ENCODE data around the gene PDE7B.

DNA sequence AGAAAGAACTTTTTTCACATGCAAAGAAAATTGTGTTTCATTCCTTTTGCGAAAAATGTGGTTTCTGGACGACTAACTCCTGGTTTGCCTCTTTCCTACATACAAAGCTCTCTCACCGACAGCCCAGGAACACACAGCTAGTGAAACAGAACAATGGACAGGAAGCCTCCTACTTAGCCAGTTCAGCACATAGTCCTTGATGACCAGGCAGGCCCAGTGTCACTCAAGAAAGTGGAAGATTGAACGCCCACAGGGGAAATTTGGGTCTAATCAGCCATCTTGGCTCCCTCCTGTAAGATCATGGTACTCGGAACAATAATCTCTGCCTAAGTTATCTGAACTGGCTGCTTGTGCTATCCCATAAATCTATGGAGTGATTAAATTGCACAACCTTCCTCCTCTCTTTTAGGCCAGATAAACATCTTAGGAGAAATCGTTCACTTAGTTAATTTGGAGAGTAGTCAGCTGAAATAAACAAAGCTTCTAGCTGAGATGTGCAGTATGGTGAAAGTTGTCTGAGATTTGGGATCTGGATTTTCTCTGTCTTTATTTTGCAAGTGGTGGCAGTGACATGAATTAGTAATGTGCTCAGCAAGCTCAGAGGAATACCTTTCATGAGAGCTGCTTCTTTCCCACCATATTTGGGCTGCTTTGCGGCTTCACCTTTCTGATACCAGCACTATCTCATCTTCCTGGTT, 251.6 kb downstream of the PDE7B start:
- TF ChIP-seq POLR2A (conservative IDR thresholded peaks at IDR 0.05) (no peak), MTA1 (IDR thresholded peaks at IDR 0.05; ENCODE audit: borderline replicate concordance) (no peak), ARID2 (IDR thresholded peaks at IDR 0.05) (no peak), EZH2 (IDR thresholded peaks at IDR 0.05; ENCODE audit: borderline replicate concordance, low read depth, low read length) (no peak), CHD2 (IDR thresholded peaks at IDR 0.05; ENCODE audit: low read depth, low read length) (no peak), RAD51 (IDR thresholded peaks at IDR 0.05; ENCODE audit: borderline replicate concordance, low read depth) (no peak)
- TF ChIP-seq, protein P1, sequence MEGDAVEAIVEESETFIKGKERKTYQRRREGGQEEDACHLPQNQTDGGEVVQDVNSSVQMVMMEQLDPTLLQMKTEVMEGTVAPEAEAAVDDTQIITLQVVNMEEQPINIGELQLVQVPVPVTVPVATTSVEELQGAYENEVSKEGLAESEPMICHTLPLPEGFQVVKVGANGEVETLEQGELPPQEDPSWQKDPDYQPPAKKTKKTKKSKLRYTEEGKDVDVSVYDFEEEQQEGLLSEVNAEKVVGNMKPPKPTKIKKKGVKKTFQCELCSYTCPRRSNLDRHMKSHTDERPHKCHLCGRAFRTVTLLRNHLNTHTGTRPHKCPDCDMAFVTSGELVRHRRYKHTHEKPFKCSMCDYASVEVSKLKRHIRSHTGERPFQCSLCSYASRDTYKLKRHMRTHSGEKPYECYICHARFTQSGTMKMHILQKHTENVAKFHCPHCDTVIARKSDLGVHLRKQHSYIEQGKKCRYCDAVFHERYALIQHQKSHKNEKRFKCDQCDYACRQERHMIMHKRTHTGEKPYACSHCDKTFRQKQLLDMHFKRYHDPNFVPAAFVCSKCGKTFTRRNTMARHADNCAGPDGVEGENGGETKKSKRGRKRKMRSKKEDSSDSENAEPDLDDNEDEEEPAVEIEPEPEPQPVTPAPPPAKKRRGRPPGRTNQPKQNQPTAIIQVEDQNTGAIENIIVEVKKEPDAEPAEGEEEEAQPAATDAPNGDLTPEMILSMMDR (IDR thresholded peaks at IDR 0.05 in 2 of 3, conservative IDR thresholded peaks at IDR 0.05 in 1 of 3; ENCODE audit: insufficient read depth in 2 of 3, low read depth in 1 of 3, low read length in 3 of 3): no peak
